ENCODE results near the gene IL20.

IL20 gene

DNA sequence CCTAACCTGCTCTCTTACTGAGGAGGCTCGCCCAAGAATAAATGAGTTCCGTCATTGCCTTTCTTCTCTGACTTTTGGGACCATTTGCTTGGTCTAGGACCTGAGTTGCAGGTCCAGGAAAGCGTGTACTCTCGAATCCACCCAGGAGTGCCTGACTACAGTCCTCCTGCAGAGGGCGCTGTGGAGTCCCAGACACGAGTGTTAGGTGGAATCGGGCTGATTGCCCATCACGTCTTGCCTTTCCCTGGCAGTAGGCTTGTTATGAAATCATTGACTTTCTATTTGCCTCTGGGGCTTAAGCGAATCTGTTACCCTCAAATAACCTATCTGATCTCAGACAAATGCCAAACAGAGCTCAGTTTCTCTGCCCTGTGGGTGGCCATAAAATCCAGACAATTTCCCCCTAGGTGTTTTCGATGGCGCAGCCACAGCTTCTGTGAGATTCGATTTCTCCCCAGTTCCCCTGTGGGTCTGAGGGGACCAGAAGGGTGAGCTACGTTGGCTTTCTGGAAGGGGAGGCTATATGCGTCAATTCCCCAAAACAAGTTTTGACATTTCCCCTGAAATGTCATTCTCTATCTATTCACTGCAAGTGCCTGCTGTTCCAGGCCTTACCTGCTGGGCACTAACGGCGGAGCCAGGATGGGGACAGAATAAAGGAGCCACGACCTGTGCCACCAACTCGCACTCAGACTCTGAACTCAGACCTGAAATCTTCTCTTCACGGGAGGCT lies at the start of gene IL20:
Gene IL20 (plus strand): TSS at position 685 of the 733 bp plus-strand sequence. CDS start 230 bp downstream, outside the sequence.
- DNase-seq: peak; percentile 94

DNA sequence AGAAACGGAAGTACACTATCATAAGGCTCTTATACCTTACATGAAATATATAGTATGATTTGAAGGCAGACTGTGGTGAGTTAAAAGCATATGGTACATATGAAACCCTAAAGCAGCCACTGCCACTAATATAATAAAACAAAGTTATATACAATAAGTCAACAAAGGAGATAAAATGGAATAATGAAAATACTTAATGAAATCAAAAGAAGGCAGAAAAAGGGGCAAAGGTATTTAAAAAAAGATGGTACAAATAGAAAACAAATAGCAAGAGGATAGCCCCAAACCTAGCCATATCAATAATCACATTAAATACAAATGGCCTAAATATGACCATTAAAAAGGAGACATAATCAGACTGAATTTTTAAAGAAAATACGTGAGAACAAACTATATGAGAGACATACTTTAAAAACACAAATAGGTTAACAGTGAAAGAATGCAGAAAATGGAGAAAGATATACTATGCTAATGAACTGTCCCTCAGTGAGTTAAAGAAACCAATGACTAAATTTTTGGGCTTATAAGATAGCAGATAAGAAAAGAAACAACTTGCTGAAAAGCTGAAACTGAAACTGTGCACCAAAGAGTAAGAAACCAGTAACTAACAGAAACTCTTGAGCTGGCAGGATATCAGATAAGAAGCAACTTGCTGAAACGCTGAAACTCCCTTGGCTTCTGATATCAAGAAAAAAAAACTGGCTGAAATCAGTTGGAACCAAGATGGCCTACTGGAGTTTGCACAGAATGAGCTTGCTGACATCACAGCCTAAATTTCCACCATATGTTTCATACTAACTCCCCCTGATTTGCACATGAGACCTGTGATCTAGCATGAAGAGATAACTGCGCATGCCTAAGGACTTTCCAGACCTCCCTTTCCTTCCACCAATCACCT lies 48.8 kb upstream of the IL20 start:
- DNase-seq: no peak

DNA sequence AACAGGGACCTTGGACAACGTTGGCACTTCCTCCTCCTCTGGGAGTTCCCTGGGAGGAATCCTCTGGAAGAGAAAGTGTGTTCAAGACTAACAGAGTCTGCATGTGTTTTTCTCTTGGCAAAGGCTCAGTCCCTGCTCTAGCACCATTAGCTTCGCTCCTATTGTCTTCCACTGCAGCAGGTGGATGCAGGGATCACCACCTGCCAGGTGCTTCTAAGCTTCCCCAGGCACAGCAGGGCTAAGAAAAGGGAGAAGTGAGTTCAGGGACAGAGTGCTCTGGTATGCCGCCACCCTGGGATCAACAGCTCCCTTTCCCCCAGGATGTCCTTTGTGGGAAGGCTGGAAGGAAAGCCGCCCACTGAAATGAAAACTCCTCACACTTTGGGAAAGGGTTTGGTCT lies 43.9 kb upstream of the IL20 start:
- DNase-seq: no peak

DNA sequence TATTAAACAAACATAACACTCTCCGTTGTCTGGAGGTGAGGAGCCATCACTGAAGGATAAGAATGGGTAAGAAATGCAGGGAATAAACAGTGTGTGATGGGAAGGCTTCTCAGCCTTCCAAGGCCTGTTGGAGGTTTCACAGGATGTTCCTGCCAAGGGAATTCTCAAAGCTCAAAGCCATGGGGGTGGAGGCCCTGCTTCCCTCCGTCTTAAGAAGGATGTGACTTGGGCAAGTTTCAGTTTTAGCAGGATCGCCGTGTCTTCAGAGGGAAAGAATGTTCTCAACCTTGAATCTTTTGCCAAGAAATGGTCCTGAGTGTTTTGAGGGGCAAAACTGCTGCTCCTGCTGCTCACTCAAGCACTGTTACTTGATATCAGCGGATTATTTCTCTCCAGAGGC lies 41.7 kb upstream of the IL20 start:
- DNase-seq: no peak

GRCh38 chr1:206824331-206824730 lies 41.1 kb upstream of the IL20 start:
- no peak for DNase-seq

DNA sequence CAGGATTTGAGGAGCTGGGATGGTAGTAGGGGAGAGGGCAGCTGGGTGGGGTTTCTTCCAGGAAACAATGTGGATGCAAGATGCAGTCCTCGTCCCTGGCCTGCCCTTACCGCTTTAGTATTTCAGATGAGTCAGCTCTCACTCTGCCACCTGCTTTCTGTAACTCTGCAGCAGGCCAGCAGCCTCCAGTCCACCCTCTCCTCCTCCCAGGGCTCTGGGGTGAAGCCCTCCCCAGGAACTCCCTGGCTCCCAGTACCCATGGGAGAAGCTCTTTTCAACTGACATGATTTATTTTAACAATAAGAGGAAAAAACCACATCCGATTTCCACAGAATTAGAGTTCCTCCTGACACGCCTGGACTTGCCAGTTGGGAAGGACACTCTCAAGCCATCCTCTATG lies 39.0 kb upstream of the IL20 start:
- DNase-seq: no peak

GRCh38 chr1:206828061-206828460 lies 37.4 kb upstream of the IL20 start:
- DNase-seq: no peak

GRCh38 chr1:206828765-206829164 lies 36.7 kb upstream of the IL20 start:
- DNase-seq: no peak

DNA sequence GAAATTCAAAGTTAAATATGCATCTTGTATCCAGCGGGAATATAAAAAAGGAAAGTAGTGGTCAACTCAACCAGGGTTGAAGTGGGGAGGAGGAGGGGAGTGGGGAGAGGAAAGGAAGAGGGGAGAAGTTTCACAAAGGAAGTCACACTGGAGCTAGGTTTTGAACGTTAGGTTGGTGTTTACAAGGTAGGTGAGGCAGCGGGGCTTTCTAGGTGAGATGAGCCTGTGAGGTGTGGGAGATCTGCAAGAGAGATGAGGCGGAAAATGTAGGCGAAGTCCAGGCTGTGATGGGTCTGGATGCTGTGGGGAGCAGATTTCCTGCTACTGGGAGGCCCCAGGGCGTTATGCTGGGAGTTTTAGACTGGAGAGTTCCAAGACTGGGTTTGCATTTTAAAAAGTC lies 36.1 kb upstream of the IL20 start:
- DNase-seq: no peak

GRCh38 chr1:206829875-206830274 lies 35.5 kb upstream of the IL20 start:
- no peak for DNase-seq

- no peak for DNase-seq
Observed at GRCh38 chr1:206831650-206832049, 33.8 kb upstream of the IL20 start.

GRCh38 chr1:206832352-206832880 lies 33.0 kb upstream of the IL20 start:
- DNase-seq: no peak

GRCh38 chr1:206833106-206833680 lies 32.2 kb upstream of the IL20 start:
- no peak for DNase-seq

DNA sequence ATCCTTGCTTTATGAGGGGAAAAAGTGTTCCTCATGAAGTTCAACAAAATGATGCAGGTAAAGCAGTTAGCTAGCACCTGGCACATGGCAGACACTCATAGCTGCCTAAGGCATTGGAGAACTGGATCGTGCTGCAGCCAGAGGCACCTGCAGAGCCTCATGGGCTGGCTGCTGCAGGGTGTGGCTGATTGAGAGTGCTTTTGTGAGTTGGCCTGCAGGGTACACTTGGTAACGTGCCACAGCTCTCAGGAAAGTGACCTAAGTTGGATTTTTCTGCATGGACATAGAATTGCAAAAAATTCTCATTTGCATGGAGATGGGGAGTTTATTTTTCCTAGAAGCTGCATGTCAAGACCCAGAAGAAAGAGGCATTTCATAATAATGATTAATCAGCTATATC lies 31.6 kb upstream of the IL20 start:
- DNase-seq: no peak

GRCh38 chr1:206834217-206834616 lies 31.2 kb upstream of the IL20 start:
- DNase-seq: no peak

- no peak for DNase-seq
Observed at GRCh38 chr1:206834711-206835110, 30.7 kb upstream of the IL20 start.

DNA sequence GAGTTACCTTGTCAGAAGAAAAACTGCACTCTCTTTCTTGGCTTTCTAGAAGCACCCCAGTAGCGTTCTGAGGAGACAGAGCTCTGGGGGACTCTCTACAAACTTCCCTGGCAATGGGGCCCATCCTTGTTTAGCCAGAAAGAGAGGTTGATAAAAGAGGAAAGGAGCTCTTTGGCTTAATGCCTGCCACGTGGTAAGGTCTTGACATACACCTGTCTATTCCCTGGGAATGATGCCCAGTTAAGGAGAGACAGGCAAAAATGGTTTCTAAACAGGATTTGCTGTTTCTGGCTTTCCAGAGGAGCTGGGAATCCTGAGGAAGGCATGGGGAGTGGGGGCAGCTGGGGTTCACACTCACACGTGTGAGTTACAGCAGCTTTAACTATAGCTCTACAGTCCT lies 30.2 kb upstream of the IL20 start:
- no peak for DNase-seq

GRCh38 chr1:206836111-206836510 lies 29.3 kb upstream of the IL20 start:
- DNase-seq: no peak

DNA sequence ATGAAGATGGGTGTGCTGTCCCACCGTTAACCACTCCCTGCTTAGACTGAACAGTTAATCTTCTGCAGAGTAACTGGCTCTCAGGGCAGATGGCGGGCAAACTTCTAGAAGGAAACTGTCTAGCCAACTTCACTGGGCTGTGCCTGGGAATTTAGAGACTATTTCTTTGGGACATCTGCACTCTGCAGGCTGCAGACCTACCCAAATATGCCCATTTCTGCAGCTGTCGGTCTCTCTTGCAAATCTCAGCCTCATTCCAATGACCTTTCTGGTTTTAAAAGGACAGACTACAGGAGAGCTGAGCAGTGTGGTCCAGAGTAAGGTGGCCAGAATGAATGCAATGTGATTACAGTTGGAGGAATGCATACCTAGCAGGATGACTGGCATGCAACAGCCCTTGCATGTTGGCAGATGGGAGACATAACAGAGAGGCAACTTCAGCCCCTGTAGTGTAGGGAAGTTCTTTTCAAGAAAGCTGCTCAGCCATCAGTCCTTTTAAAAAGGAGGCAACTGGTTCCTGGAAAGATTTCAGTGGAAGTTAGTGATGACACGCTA lies 26.3 kb upstream of the IL20 start:
- DNase-seq: no peak

DNA sequence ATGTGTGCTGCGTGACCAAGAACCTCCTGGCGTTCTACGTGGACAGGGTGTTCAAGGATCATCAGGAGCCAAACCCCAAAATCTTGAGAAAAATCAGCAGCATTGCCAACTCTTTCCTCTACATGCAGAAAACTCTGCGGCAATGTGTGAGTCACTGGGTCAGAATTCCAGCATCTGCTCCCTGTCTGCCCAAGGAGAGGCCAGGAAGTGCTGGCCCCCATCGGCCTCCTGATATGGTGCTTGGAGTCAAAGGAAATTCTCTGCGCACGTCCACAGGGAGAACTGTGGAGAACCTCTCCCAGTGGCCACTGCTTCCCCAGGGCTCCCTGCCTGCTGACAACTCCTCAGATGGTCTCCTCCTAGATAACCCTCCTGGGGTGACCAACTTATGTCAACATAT lies 25.6 kb upstream of the IL20 start:
- DNase-seq: no peak

GRCh38 chr1:206841609-206842323 lies 23.7 kb upstream of the IL20 start:
- DNase-seq: no peak

GRCh38 chr1:206842854-206843253 lies 22.6 kb upstream of the IL20 start:
- DNase-seq: no peak

DNA sequence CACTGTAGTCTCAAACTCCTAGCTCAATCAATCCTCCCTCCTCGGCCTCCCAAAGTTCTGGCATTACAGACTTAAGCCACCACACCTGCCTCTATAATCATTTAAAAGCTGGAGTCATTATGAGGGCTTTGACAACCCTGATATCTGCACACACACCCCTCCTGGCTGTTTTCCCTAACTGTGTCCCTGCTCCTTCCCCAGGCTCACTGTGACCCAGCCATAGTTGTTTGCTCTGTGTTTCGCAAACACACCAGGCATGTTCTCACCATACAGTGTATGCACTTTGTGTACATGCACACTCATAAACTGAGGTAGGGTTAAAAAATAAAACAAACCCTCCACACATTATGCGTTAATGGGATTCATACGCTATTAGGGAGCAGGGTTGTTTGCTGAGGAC lies 21.8 kb upstream of the IL20 start:
- DNase-seq: no peak
